ENCODE data around the gene GALNT14.

DNA sequence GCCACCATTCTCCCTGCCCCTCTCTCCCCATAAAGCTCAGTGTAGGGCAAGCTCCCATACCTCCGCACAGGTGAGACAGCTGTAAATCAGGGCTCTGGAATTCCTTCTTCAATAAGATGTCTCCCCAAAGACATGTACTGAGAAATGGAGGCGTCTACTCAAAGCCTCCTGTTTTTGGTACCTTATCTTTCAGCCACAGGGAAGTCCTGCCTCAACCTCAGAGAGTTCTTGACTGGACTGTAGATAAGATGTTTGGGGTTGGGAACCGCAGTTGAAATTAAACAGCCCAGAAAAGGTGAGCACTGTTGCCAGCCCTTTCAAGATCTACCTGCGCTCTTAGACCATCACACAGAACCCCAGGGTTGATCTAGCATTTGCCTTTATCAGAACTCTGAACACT is 1.4 kb upstream of the GALNT14 start:
- no peak for TF ChIP-seq POLR2A (IDR thresholded peaks at IDR 0.05; ENCODE audit: low read length)
- no peak for TF ChIP-seq GATA1 (IDR thresholded peaks at IDR 0.05; ENCODE audit: low read depth, low read length)

All from erythroblast (primary cell).